K562 (cell line): ENCODE data around the gene CCDC138. TPM values are rescaled to one million over a fixed set of nuclear protein-coding genes. Genes with fewer than 3 reads are reported as not detected.
A peak's percentile ranks its signal among the peaks of the same experiment; 100 is the strongest.

Source experiments
- ATAC-seq: fragments of 200-7000 bp; cut with Tn5 transposase; 3 replicates; pipeline ENCODE4 v1.9.1; 2020; ENCODE audit warnings: moderate library complexity
- Bru-seq: library from RNA; stranded (reverse); fragments of 400-500 nt; gene quantifications from one replicate; lab custom pipeline; 2021; lab: Mats Ljungman, UMichigan
- BruChase-seq, 2 experiments: library from RNA; stranded (reverse); fragments of 400-500 nt; gene quantifications; one replicate each; lab custom pipeline; 2021; lab: Mats Ljungman, UMichigan
- BruUV-seq: library from RNA; stranded (reverse); fragments of 400-500 nt; replicated peaks from 2 replicates; lab custom pipeline; 2021; lab: Mats Ljungman, UMichigan
- CTCF ChIA-PET: fragments of 300-600 bp; formaldehyde crosslinking; extraction: SDS; loops from one replicate; lab custom pipeline; 2021; ENCODE audit warnings: low intra/inter-chr PET ratio; lab: Yijun Ruan, JAX
- POLR2A ChIA-PET: fragments of 300-600, 350-650 bp; sonication (Branson Sonifier 250); formaldehyde crosslinking; extraction: SDS; loops from one replicate; lab custom pipeline; 2021; ENCODE audit warnings: antibody characterized with exemption, inconsistent platforms; lab: Yijun Ruan, JAX
- DNase-seq, 4 experiments: peaks; one replicate each; pipeline versions ENCODE4 v3.0.0 to v3.0.0-alpha.2; 2011 to 2018; ENCODE audit warnings: low spot score in 3 of 4, mixed read lengths in 3 of 4; ENCODE audit errors: extremely low read depth in 1 of 4
- FAIRE-seq: peaks from 2 replicates; lab custom pipeline; 2011; peaks lifted over from hg19 to GRCh38; lab: Jason Lieb, UNC
- H2AFZ ChIP-seq: 2 replicates; pipeline ENCODE4 v1.6.0; 2011; ENCODE audit warnings: low read depth, low read length, control low read depth, inconsistent platforms
- H3K27ac ChIP-seq: fragments of 200-600 bp; 3 replicates; pipeline ENCODE4 v1.8.0; 2011; ENCODE audit warnings: low read depth, mild to moderate bottlenecking, control low read depth, inconsistent platforms, low read length, moderate library complexity, mixed read lengths; ENCODE audit errors: extremely low read depth
- H3K27me3 ChIP-seq, 2 experiments: fragments of 300-600 bp in 1 of 2; 2 replicates in 1 of 2; 3 replicates in 1 of 2; pipeline versions ENCODE4 v1.6.0 to v1.8.0; 2011; ENCODE audit warnings: inconsistent platforms in 2 of 2, low read length in 2 of 2, mild to moderate bottlenecking in 1 of 2, mixed read lengths in 1 of 2, moderate library complexity in 1 of 2; ENCODE audit not compliant: control insufficient read depth in 2 of 2, insufficient read depth in 2 of 2
- H3K36me3 ChIP-seq: fragments of 300-600 bp; 3 replicates; pipeline ENCODE4 v1.8.0; 2011; ENCODE audit warnings: mild to moderate bottlenecking, low read length, inconsistent platforms; ENCODE audit not compliant: control insufficient read depth, insufficient read depth
- H3K4me1 ChIP-seq, 2 experiments: fragments of 200-600 bp in 1 of 2; replicated peaks in 1 of 2; 2 replicates in 1 of 2; 3 replicates in 1 of 2; pipeline versions ENCODE4 v1.5.1 to v1.8.0; 2011; ENCODE audit warnings: inconsistent platforms in 2 of 2, low read length in 2 of 2, mild to moderate bottlenecking in 1 of 2, mixed read lengths in 1 of 2, moderate library complexity in 1 of 2; ENCODE audit not compliant: control insufficient read depth in 2 of 2, insufficient read depth in 2 of 2
- H3K4me2 ChIP-seq: 2 replicates; pipeline ENCODE4 v1.6.1; 2011; ENCODE audit warnings: low read length, control low read depth, inconsistent platforms, mixed read lengths; ENCODE audit not compliant: insufficient read depth
- H3K4me3 ChIP-seq: fragments of 200-600 bp; sonication (generic), shearing (Covaris generic); 2 replicates; pipeline ENCODE4 v1.5.1; 2016; ENCODE audit warnings: control low read depth, inconsistent platforms
- H3K79me2 ChIP-seq: fragments of 200-600 bp; 3 replicates; pipeline ENCODE4 v1.8.0; 2011; ENCODE audit warnings: low read length, inconsistent platforms; ENCODE audit not compliant: control insufficient read depth, insufficient read depth
- H3K9ac ChIP-seq, 2 experiments: 2 replicates each; pipeline versions ENCODE4 v1.6.0 to v1.6.1; 2011; ENCODE audit warnings: low read depth in 2 of 2, low read length in 2 of 2, control low read depth in 1 of 2, inconsistent platforms in 1 of 2, mild to moderate bottlenecking in 1 of 2, mixed read lengths in 1 of 2; ENCODE audit not compliant: insufficient read depth in 1 of 2
- H3K9me1 ChIP-seq: one replicate; pipeline ENCODE4 v1.6.0; 2011; ENCODE audit warnings: inconsistent platforms, mild to moderate bottlenecking, low read length, moderate library complexity; ENCODE audit not compliant: control insufficient read depth, insufficient read depth
- H3K9me3 ChIP-seq: replicated peaks from 2 replicates; pipeline ENCODE4 v1.5.1; 2011; ENCODE audit warnings: low read depth, low read length, inconsistent platforms; ENCODE audit not compliant: control insufficient read depth, insufficient read depth
- H4K20me1 ChIP-seq: replicated peaks from 2 replicates; pipeline ENCODE4 v1.6.1; 2011; ENCODE audit warnings: low read length, inconsistent platforms, mixed read lengths; ENCODE audit not compliant: control insufficient read depth, insufficient read depth
- EP300 ChIP-seq: IDR thresholded peaks from 2 replicates; pipeline ENCODE4 v1.6.1; 2012; ENCODE audit warnings: low read length, improper control_type of control experiment
- FOXP1 ChIP-seq: sonication (generic); formaldehyde crosslinking; IDR thresholded peaks from 2 replicates; pipeline ENCODE4 v1.8.0; 2022; ENCODE audit warnings: mild to moderate bottlenecking, missing genetic modification reagents
- MAFK ChIP-seq: IDR thresholded peaks from 2 replicates; pipeline ENCODE4 v1.6.1; 2011; ENCODE audit warnings: low read length, improper control_type of control experiment
- MTF1 ChIP-seq: fragments of 250-450 bp; sonication (Bioruptor Pico); IDR thresholded peaks from 2 replicates; pipeline ENCODE4 v1.9.0; 2021; ENCODE audit warnings: moderate library complexity, mild to moderate bottlenecking, inconsistent platforms, borderline replicate concordance
- PHF21A ChIP-seq: fragments of 450-650 bp; IDR thresholded peaks from 2 replicates; pipeline ENCODE4 v1.6.1; 2017; ENCODE audit warnings: low read depth, borderline replicate concordance
- POLR2G ChIP-seq: fragments of 200-400 bp; formaldehyde crosslinking; IDR thresholded peaks from 2 replicates; pipeline ENCODE4 v1.6.1; 2017; ENCODE audit warnings: low read depth, mild to moderate bottlenecking, antibody characterized with exemption, low read length, moderate library complexity
- POLR3A ChIP-seq: IDR thresholded peaks from 2 replicates; pipeline ENCODE4 v1.6.1; 2011; ENCODE audit warnings: borderline replicate concordance, mild to moderate bottlenecking, moderate library complexity; ENCODE audit not compliant: insufficient read length, insufficient read depth; ENCODE audit errors: extremely low read depth
- WHSC1 ChIP-seq: IDR thresholded peaks from one replicate; pipeline ENCODE4 v1.6.1; 2012; ENCODE audit warnings: low read length, control low read depth, inconsistent platforms
- ZNF124 ChIP-seq: sonication (generic); formaldehyde crosslinking; IDR thresholded peaks from 2 replicates; pipeline ENCODE4 v1.8.1; 2022; ENCODE audit warnings: missing genetic modification reagents
- ZNF146 ChIP-seq: IDR thresholded peaks from one replicate; pipeline ENCODE4 v1.6.1; 2018; ENCODE audit warnings: missing compliant biosample characterization; ENCODE audit not compliant: unreplicated experiment
- ZNF217 ChIP-seq: sonication (generic); formaldehyde crosslinking; IDR thresholded peaks from 2 replicates; pipeline ENCODE4 v1.8.0; 2022; ENCODE audit warnings: mild to moderate bottlenecking, missing genetic modification reagents
- ZNF79 ChIP-seq: fragments of 250-450 bp; sonication (Bioruptor Pico); IDR thresholded peaks from 2 replicates; pipeline ENCODE4 v1.4.0; 2020; ENCODE audit warnings: low read depth, mild to moderate bottlenecking, moderate library complexity
- WGBS: fragments of 100-300 bp; shearing (Covaris generic); methylation state at CpG from one replicate; pipeline ENCODE4 v1.1.6; 2016; ENCODE audit warnings: low coverage, mixed read lengths; ENCODE audit not compliant: insufficient coverage; ENCODE audit errors: missing lambda C conversion rate; 5-methylcytosine and 5-hydroxymethylcytosine counted together
- in situ Hi-C: fragments of 300-500 bp; cut with MboI; formaldehyde crosslinking; loops from 4 replicates; pipeline ENCODE4 v1.15.0; 2018; ENCODE audit warnings: inconsistent platforms, mixed read lengths
- intact Hi-C: fragments of 100-400 bp; cut with micrococcal nuclease; formaldehyde crosslinking; loops from 2 replicates; pipeline ENCODE4 v1.14.2; 2022
- long read RNA-seq, 3 experiments: library from polyadenylated mRNA in 2 of 3; library from RNA in 1 of 3; unstranded in 2 of 3; stranded (forward) in 1 of 3; transcript quantifications; one replicate each; pipeline ENCODE4 v2.0.0, GENCODE V29; 2019 to 2022
- polyA minus RNA-seq, 3 experiments: library from RNA; depleted of rRNA, polyadenylated mRNA; stranded (reverse); fragments of >200 nt; gene quantifications; 2 replicates each; pipeline ENCODE4 v1.2.3, GENCODE V29; 2011
- polyA plus RNA-seq, 8 experiments: library from polyadenylated mRNA; depleted of rRNA in 4 of 8; stranded (reverse) in 5 of 8; unstranded in 3 of 8; fragments of >200 nt; fragmentation: Nextera tagmentation in 2 of 8; fragmentation: Illumina TruSeq in 1 of 8; extraction: Ambion mirVana in 2 of 8; extraction: Trizol in 1 of 8; gene quantifications; 2 replicates each; pipeline versions ENCODE4 v1.2.1 to v1.2.3, GENCODE V29; 2011 to 2014; ENCODE audit warnings: inconsistent platforms in 1 of 8, missing spikeins in 1 of 8
- total RNA-seq, 7 experiments: library from RNA; depleted of rRNA in 6 of 7; stranded (reverse); fragments of >200 nt in 6 of 7; fragmentation: Illumina TruSeq in 2 of 7; extraction: Trizol in 2 of 7; gene quantifications; 2 replicates each; pipeline versions ENCODE4 v1.2.1 to v1.2.3, GENCODE V29; 2011 to 2021; ENCODE audit warnings: low replicate concordance in 1 of 7
- TF ChIP-seq, protein P1 (sequence below): fragments of 250-450 bp; sonication (Bioruptor Pico); IDR thresholded peaks from 2 replicates; pipeline ENCODE4 v1.9.0; 2021; ENCODE audit warnings: mild to moderate bottlenecking

Gene CCDC138, protein sequence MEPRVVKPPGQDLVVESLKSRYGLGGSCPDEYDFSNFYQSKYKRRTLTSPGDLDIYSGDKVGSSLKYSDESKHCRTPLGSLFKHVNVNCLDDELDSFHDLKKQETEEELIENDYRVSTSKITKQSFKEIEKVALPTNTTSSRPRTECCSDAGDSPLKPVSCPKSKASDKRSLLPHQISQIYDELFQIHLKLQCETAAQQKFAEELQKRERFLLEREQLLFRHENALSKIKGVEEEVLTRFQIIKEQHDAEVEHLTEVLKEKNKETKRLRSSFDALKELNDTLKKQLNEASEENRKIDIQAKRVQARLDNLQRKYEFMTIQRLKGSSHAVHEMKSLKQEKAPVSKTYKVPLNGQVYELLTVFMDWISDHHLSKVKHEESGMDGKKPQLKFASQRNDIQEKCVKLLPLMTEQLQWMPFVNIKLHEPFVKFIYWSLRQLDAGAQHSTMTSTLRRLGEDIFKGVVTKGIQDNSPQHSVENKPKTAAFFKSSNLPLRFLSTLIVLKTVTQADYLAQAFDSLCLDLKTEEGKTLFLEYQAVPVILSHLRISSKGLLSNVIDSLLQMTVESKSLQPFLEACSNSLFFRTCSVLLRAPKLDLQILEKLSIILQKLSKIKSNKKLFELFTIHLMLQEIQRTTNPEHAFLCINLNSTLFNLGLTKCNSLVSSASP
- 9.8 and 66.1 TPM in 2 replicates for total RNA-seq (2011; cell fraction: chromatin; rRNA removed; ENCODE audit: low replicate concordance)
- 7.7 and 11.2 TPM in 2 replicates for total RNA-seq (2011; cell fraction: nucleolus; rRNA removed)
- total RNA-seq (2011; cell fraction: nucleoplasm; rRNA removed), result 16.6 and 17.8 TPM in 2 replicates
- total RNA-seq (2014; rRNA removed), result 18.1 and 18.9 TPM in 2 replicates
- total RNA-seq (2014; rRNA removed; fragmentation: Illumina TruSeq; extraction: Trizol), result 36.6 and 40.0 TPM in 2 replicates
- 35.1 and 35.3 TPM in 2 replicates for total RNA-seq (2015; rRNA removed; fragmentation: Illumina TruSeq; extraction: Trizol)
- 20.1 and 28.4 TPM in 2 replicates for total RNA-seq (2021)
- polyA plus RNA-seq (2011; rRNA removed), result 12.1 and 18.6 TPM in 2 replicates
- 2.7 and 4.6 TPM in 2 replicates for polyA plus RNA-seq (2011; cell fraction: cytosol; rRNA removed)
- polyA plus RNA-seq (2011; cell fraction: nucleus; rRNA removed), result 6.4 and 7.4 TPM in 2 replicates
- polyA plus RNA-seq (2012), result 12.4 and 15.4 TPM in 2 replicates
- polyA plus RNA-seq (2014; fragmentation: Illumina TruSeq; extraction: Trizol), result 21.9 and 26.7 TPM in 2 replicates
- polyA plus RNA-seq (2014; fragmentation: Nextera tagmentation; extraction: Ambion mirVana), result 10 to 100 TPM; 36.8 to 44.6 TPM
- polyA plus RNA-seq (2014; rRNA removed), result 17.5 and 18.5 TPM in 2 replicates
- 22.7 and 24.7 TPM in 2 replicates for polyA minus RNA-seq (2011; rRNA and poly(A)+ RNA removed)
- polyA minus RNA-seq (2011; cell fraction: cytosol; rRNA and poly(A)+ RNA removed), result 6.3 and 10.4 TPM in 2 replicates
- 12.8 and 16.4 TPM in 2 replicates for polyA minus RNA-seq (2011; cell fraction: nucleus; rRNA and poly(A)+ RNA removed)
- percentile 79 among the genes with signal in this experiment for Bru-seq, nascent RNA
- percentile 84 among the genes with signal in this experiment for BruChase-seq, experiment 1, labeled RNA remaining after a 2-hour chase
- BruChase-seq, experiment 2, labeled RNA remaining after a 6-hour chase, result percentile 80 among the genes with signal in this experiment
- long read RNA-seq, experiment 1, transcript CCDC138-201 (15 exons, 2,383 nt), result major isoform, 45 of 128 reads
- long read RNA-seq, experiment 1, transcript CCDC138-203 (14 exons, 2,250 nt), result minor isoform, 15 of 128 reads
- long read RNA-seq, experiment 1, partial matches to known transcripts, result 10 of 128 reads
- long read RNA-seq, experiment 1, other reads (novel, unspliced or antisense), result 56 of 128 reads
- long read RNA-seq, experiment 2, transcript CCDC138-201 (15 exons, 2,383 nt), result major isoform, 6 of 18 reads
- long read RNA-seq, experiment 2, partial matches to known transcripts, result 6 of 18 reads
- long read RNA-seq, experiment 2, other reads (novel, unspliced or antisense), result 4 of 18 reads
- long read RNA-seq, experiment 3, transcript CCDC138-201 (15 exons, 2,383 nt), result major isoform, 9 of 22 reads
- long read RNA-seq, experiment 3, partial matches to known transcripts, result 3 of 22 reads
- long read RNA-seq, experiment 3, other reads (novel, unspliced or antisense), result 8 of 22 reads

DNA sequence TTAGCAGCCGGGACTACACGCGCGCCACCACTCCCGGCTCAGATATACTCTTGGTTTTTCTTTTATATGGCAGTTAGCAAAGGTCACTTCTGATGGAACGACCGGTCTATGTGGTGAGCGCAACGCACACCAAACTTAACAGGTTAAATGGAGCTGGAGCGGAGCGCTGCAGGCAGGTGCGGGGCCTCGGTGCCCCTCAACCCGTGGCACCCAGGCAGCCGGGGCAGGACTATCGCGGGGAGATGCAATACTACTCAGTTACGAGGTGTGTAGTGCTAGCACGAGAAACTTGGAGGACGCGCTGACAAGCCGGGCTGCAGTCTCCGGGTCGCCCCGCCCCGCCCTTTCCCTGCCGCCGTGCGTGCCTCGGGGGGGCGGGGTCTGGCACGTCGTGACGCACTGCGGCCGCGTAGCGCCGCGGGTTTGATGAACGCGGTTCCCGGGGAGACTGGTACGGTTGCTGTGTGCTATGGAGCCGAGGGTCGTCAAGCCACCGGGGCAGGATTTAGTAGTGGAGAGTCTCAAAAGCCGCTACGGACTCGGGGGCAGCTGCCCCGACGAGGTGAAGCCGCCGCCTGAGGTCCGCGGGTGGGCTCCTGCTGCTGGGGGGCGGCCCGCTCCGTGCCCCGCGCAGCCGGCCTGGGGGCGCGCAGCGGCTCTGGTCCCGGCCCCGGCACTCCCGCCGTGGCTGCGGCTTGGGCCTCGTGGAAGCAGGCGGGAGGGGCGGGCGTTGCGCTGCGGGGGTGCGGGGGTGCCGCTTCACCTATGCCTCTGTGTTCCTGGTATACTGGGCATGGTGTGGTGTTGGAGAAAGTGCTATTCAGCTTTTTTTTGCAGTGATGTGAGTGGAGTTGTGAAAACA is at the start of gene CCDC138:
TSS of gene CCDC138 (plus strand) at position 418 of the 862 bp plus-strand sequence. CDS start at position 470, 52 bp downstream.
- H3K4me3 ChIP-seq, result peak within 1 kb of the TSS; percentile 92
- 1% methylated on average over 75 of the region's 78 CpGs for WGBS
- peak within 1 kb of the TSS; percentile 87 for H3K4me2 ChIP-seq
- H3K79me2 ChIP-seq, result peaks cover 31% of the 10 kb centered on the region
- CTCF ChIA-PET, result no interaction called here
- no peaks in the 10 kb centered on the region for H3K27me3 ChIP-seq
- no peaks in the 10 kb centered on the region for H3K9me1 ChIP-seq
- H2AFZ ChIP-seq, result peak within 1 kb of the TSS; percentile 81
- peaks cover 6 to 12% of the 10 kb centered on the region in 2 experiments; a peak in 2 of 5 replicates for H3K4me1 ChIP-seq
- BruUV-seq, result no TSS peak
- H3K27ac ChIP-seq, result peak within 1 kb of the TSS; percentile 87
- in situ Hi-C loops, result no loop called here
- ATAC-seq, result peak; percentile 97
- peak; percentile 78 for FAIRE-seq
- H3K36me3 ChIP-seq, result peaks cover 63% of the 10 kb centered on the region
- H3K9me3 ChIP-seq, result no peaks in the 10 kb centered on the region
- peak within 1 kb of the TSS; percentile 82 to 99 for H3K9ac ChIP-seq
- POLR2A ChIA-PET, result no interaction called here
- peak; percentile 90 to 96 (median 91) for DNase-seq
- no peaks in the 10 kb centered on the region for H4K20me1 ChIP-seq
- intact Hi-C loops, result no loop called here
- TF ChIP-seq ZNF217 (CRISPR knock-in tag) (no peak), ZNF124 (no peak), FOXP1 (CRISPR knock-in tag) (peak; percentile 59; the same call in 1 of the 2 replicates), PHF21A (no peak), POLR2G (peak; percentile 98), POLR3A (no peak), EP300 (no peak), MTF1 (CRISPR knock-in tag) (no peak), ZNF146 (no peak), WHSC1 (no peak), ZNF79 (CRISPR knock-in tag) (no peak), MAFK (no peak)
- TF ChIP-seq, protein P1, sequence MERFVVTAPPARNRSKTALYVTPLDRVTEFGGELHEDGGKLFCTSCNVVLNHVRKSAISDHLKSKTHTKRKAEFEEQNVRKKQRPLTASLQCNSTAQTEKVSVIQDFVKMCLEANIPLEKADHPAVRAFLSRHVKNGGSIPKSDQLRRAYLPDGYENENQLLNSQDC (CRISPR knock-in tag), result no peak
